Measurements from ENCODE around the gene PRDM15. TPM values are rescaled to one million over a fixed set of nuclear protein-coding genes. Genes with fewer than 3 reads are reported as not detected.

PRDM15 gene
- 10 to 100 TPM in 2 of 5 donors, 1 to 10 TPM in 3; 2.6 to 44.6 (median 10.0) TPM for total RNA-seq
- 1 to 10 TPM in 2 of 3 donors, under 1 TPM in 1; 0.92 to 2.6 (median 1.4) TPM for polyA plus RNA-seq
- long read RNA-seq, donor 1 = 0 reads
- long read RNA-seq, donor 2, full-length matches to known transcripts = 1 of 1 reads
- long read RNA-seq, donor 2, partial matches to known transcripts = 0 of 1 reads
- long read RNA-seq, donor 2, other reads (novel, unspliced or antisense) = 0 of 1 reads
- long read RNA-seq, donor 3 = 0 reads
- long read RNA-seq, donor 4 = 0 reads
- long read RNA-seq, donor 5 = 0 reads
- long read RNA-seq, donor 6, partial matches to known transcripts = 0 of 1 reads
- long read RNA-seq, donor 6, other reads (novel, unspliced or antisense) = 0 of 1 reads
- long read RNA-seq, donor 7 = 0 reads
- long read RNA-seq, donor 8, full-length matches to known transcripts = 1 of 1 reads
- long read RNA-seq, donor 8, partial matches to known transcripts = 0 of 1 reads
- long read RNA-seq, donor 8, other reads (novel, unspliced or antisense) = 0 of 1 reads
- long read RNA-seq, donor 9, partial matches to known transcripts = 0 of 1 reads
- long read RNA-seq, donor 9, other reads (novel, unspliced or antisense) = 0 of 1 reads
- long read RNA-seq, donor 10 = 0 reads

DNA sequence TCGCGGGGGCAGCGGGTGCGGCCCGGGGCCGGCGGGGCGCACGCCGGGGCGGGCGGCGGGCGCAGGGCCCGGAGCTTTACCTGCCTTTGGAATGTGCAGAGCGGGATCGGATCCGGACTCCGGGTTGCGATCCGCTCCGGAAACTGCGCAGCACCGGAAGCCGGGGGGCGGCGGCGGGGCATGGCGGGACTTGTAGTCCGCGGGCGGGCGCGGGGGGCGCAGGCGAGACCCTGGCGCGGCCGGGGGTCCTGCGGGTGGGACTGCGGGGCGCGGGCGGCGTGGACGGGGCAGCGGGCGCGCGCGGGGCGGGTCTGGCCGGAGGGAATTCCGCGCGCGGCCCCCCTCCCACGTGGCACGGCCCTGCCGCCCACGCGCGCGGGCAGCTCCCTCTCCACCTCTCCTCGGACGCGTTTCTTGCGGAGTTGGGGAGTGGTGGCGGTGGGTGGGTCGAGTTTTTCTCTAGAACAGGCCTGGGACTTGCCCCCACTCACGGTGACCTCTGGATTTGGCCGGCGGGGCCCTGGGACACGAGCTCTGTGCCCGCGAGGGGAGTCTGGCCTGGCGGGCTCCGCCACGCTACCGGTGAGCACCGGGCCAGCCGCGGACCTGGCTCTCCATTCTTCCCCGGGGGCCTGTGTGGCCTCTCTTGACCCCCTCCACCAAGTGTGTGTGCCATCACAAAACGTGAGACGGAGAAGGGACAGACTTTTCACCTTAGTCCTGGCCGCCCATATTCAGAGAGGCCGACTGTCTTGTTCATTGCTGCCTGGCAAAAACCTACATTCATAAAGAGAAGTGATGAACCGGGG lies at the start of gene PRDM15:
Gene PRDM15, minus strand, starts transcription at position 155 of the 809 bp plus-strand sequence. CDS start 18,981 bp downstream, outside the sequence.
- DNase-seq = peak; percentile 85 to 95
- Histone ChIP-seq H3K27me3 (no peaks in the 10 kb centered on the region), H3K9me3 (no peaks in the 10 kb centered on the region), H3K4me1 (peaks cover 0 to 32% (median 21%) of the 10 kb centered on the region in 4 donors), H3K27ac (peak within 1 kb of the TSS; percentile 81 to 96 (median 91)), H3K36me3 (no peaks in the 10 kb centered on the region), H3K4me3 (peak within 1 kb of the TSS; percentile 71 to 87 (median 77))
- intact Hi-C loops (cut with DNase I; ENCODE audit: low total_unique reads) = loop anchor here (10.0 kb wide), 1 partner anchor 45 kb away; no protein-coding TSS in a partner anchor
- 1 to 2% (median 1%) methylated on average over 30 to 89 of the region's 89 CpGs for WGBS, 5 donors
- no peak for TF ChIP-seq EP300 (IDR thresholded peaks at IDR 0.05)
- peak in 1 of 3 donors; percentile 0 for TF ChIP-seq POLR2AphosphoS5 (IDR thresholded peaks at IDR 0.05)
- no peak for TF ChIP-seq POLR2A (IDR thresholded peaks at IDR 0.05)
- TF ChIP-seq, protein P1, sequence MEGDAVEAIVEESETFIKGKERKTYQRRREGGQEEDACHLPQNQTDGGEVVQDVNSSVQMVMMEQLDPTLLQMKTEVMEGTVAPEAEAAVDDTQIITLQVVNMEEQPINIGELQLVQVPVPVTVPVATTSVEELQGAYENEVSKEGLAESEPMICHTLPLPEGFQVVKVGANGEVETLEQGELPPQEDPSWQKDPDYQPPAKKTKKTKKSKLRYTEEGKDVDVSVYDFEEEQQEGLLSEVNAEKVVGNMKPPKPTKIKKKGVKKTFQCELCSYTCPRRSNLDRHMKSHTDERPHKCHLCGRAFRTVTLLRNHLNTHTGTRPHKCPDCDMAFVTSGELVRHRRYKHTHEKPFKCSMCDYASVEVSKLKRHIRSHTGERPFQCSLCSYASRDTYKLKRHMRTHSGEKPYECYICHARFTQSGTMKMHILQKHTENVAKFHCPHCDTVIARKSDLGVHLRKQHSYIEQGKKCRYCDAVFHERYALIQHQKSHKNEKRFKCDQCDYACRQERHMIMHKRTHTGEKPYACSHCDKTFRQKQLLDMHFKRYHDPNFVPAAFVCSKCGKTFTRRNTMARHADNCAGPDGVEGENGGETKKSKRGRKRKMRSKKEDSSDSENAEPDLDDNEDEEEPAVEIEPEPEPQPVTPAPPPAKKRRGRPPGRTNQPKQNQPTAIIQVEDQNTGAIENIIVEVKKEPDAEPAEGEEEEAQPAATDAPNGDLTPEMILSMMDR (IDR thresholded peaks at IDR 0.05) = no peak

DNA sequence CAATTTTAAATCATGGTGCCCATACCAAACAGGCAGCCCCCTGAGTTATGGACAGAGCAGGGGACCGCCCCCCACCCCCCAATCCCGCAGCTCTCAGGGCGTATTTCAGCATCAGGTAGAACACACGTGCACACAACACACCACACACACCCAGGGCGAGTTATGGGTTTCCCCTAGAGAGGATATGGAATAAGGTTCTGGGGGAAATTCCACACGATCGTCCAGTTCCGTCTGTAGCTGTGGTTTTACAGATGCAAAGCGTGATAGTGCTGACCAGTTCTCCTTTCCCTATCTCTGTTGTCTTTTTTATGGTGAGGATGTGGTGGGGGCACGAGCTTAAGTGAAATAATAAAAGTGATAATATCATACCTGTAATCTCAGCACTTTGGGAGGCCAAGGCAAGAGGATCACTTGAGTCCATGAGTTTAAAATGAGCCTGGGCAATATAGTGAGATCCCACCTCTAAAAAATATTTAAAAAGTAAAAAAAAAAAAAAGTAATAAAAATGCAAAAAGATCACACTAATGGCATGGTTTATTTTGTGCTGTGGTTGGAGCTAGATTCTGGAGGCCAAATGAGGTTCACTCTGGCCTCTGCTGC lies 49.6 kb upstream of the PRDM15 start:
- Histone ChIP-seq H3K27me3 (peaks cover 0 to 7% (median 0%) of the 10 kb centered on the region in 3 donors), H3K9me3 (no peaks in the 10 kb centered on the region), H3K36me3 (no peaks in the 10 kb centered on the region), H3K4me1 (peaks cover 17 to 75% (median 60%) of the 10 kb centered on the region in 4 donors), H3K27ac (peak overlapping the region in 3 of 5 donors; percentile 61 to 88 (median 83)), H3K4me3 (no peak overlapping the region)
- WGBS, 5 donors = 73 to 88% (median 79%) methylated on average over 10 of the region's 10 CpGs
- intact Hi-C loops (cut with DNase I; ENCODE audit: low total_unique reads) = loop anchor here (10.0 kb wide), 1 partner anchor 54 kb away; the partner anchor contains the start of gene PRDM15
- TF ChIP-seq POLR2A (IDR thresholded peaks at IDR 0.05) (no peak), POLR2AphosphoS5 (IDR thresholded peaks at IDR 0.05) (no peak), EP300 (IDR thresholded peaks at IDR 0.05) (no peak)
- TF ChIP-seq, protein P1 (IDR thresholded peaks at IDR 0.05) = no peak
- DNase-seq = peak in 1 of 2 donors; percentile 50

DNA sequence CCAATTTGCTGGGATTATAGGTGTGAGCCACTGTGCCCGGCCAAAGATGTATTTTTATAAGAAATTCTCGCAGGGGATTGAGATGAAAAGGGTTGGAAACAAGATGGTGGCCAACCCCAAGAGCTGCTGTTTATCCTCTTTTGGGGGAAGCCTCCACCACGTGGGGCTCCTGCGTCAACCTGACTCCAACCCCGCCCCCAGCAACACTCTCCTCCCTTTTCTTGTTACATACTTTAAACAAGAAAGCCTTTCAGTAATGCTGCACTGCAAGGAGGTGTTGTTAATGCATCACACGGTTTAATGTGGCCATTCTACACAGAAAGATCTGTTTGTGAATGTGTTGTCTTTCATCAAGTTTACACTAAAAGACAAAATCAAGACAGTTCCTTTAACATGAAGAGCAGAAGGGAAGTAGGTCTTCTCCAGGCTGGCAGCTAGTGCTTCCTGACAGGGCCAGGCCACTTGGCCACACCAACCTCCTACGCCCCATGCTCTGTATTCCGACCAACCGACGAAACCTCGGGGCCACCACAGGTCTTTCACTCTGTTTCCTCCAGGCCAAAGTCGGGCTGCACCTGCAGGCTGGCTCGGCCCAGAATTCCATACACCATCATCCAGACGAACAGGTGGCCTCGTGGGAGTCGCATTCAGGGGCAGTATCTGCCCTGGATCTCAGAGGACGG lies 48.7 kb upstream of the PRDM15 start:
- peaks cover 17 to 69% (median 57%) of the 10 kb centered on the region in 4 donors for H3K4me1 ChIP-seq
- 82 to 93% (median 86%) methylated on average over 16 to 17 of the region's 17 CpGs for WGBS, 5 donors
- H3K36me3 ChIP-seq = no peaks in the 10 kb centered on the region
- H3K9me3 ChIP-seq = no peaks in the 10 kb centered on the region
- H3K27ac ChIP-seq = peak overlapping the region in 4 of 5 donors; percentile 69 to 88 (median 83)
- intact Hi-C loops (cut with DNase I; ENCODE audit: low total_unique reads) = loop anchor here (10.0 kb wide), 1 partner anchor 53 kb away; the partner anchor contains the start of gene PRDM15
- TF ChIP-seq, protein P1 (IDR thresholded peaks at IDR 0.05) = no peak
- TF ChIP-seq EP300 (IDR thresholded peaks at IDR 0.05) = no peak
- TF ChIP-seq POLR2A (IDR thresholded peaks at IDR 0.05) = no peak
- TF ChIP-seq POLR2AphosphoS5 (IDR thresholded peaks at IDR 0.05) = no peak
- H3K4me3 ChIP-seq = no peak overlapping the region
- DNase-seq = no peak
- peaks cover 0 to 10% (median 0%) of the 10 kb centered on the region in 3 donors for H3K27me3 ChIP-seq

Data from stomach (tissue), 19 donors.